Heart left ventricle (tissue), 16 donors: ENCODE measurements around the gene FAM193B. TPM values are rescaled to one million over a fixed set of nuclear protein-coding genes. Genes with fewer than 3 reads are reported as not detected.

Source experiments
- ATAC-seq, 4 donors: fragments of 200-7000 bp; cut with Tn5 transposase; one replicate each; pipeline ENCODE4 v1.9.1; 2020 to 2022; ENCODE audit warnings: moderate library complexity in 4 of 4, mild to moderate bottlenecking in 3 of 4, moderate number of reproducible peaks in 1 of 4
- DNase-seq, 5 donors: peaks; one replicate each; pipeline ENCODE4 v3.0.0-alpha.2; 2020
- H3K27ac ChIP-seq, 12 donors: fragments of 200-600 bp; sonication (generic) in 4 of 12; one replicate each; pipeline versions ENCODE4 v1.5.0 to v1.8.0; 2016 to 2022; ENCODE audit warnings: mild to moderate bottlenecking in 2 of 12
- H3K27me3 ChIP-seq, 9 donors: fragments of 200-600 bp; sonication (generic) in 2 of 9; one replicate each; pipeline versions ENCODE4 v1.5.1 to v1.8.0; 2016 to 2022; ENCODE audit warnings: mild to moderate bottlenecking in 3 of 9
- H3K36me3 ChIP-seq, 9 donors: fragments of 200-600 bp; sonication (generic) in 2 of 9; one replicate each; pipeline versions ENCODE4 v1.5.0 to v1.8.0; 2018 to 2022; ENCODE audit warnings: mild to moderate bottlenecking in 2 of 9
- H3K4me1 ChIP-seq, 12 donors: fragments of 200-600 bp; sonication (generic) in 4 of 12; one replicate each; pipeline versions ENCODE4 v1.5.0 to v1.8.0; 2016 to 2022; ENCODE audit warnings: mild to moderate bottlenecking in 3 of 12
- H3K4me3 ChIP-seq, 12 donors: fragments of 200-600 bp; sonication (generic) in 4 of 12; one replicate each; pipeline versions ENCODE4 v1.5.0 to v1.8.0; 2017 to 2022; ENCODE audit warnings: mild to moderate bottlenecking in 9 of 12, moderate library complexity in 4 of 12
- H3K9me3 ChIP-seq, 12 donors: fragments of 200-600 bp; sonication (generic) in 4 of 12; one replicate each; pipeline versions ENCODE4 v1.5.0 to v1.8.0; 2016 to 2022; ENCODE audit warnings: mild to moderate bottlenecking in 1 of 12
- CTCF ChIP-seq, 12 donors: fragments of 200-600 bp; sonication (generic) in 4 of 12; IDR thresholded peaks; one replicate each; pipeline versions ENCODE4 v1.5.0 to v1.8.0; 2018 to 2022; ENCODE audit warnings: antibody characterized with exemption in 12 of 12, mild to moderate bottlenecking in 5 of 12
- POLR2A ChIP-seq, 2 donors: fragments of 450-650 bp; IDR thresholded peaks; one replicate each; pipeline ENCODE4 v1.6.1; 2017; ENCODE audit warnings: antibody characterized with exemption in 2 of 2, mild to moderate bottlenecking in 2 of 2, moderate library complexity in 2 of 2
- WGBS, 4 donors: extraction: QIAGEN DNeasy Blood & Tissue Kit in 2 of 4; methylation state at CpG; one replicate each; pipeline versions ENCODE4 v1.1.5 to v1.1.7; 2013 to 2018; 5-methylcytosine and 5-hydroxymethylcytosine counted together
- intact Hi-C, 10 donors: fragments of 100-400 bp; cut with DNase I; formaldehyde crosslinking; loops; one replicate each; pipeline versions ENCODE4 v1.11.1 to v1.14.2; 2022
- polyA plus RNA-seq, 2 donors: library from polyadenylated mRNA; stranded (reverse); fragments of 200-250 nt; gene quantifications; one replicate each; pipeline ENCODE4 v1.2.3, GENCODE V29; 2013
- total RNA-seq, 9 donors: library from RNA; depleted of rRNA in 2 of 9; stranded (reverse); fragments of >200 nt in 2 of 9; fragmentation: NEBNext Ultra II Directional in 3 of 9; extraction: Animal tissue kit (Norgen Biotek cat#: 25700) in 3 of 9; gene quantifications; one replicate each; pipeline versions ENCODE4 v1.1.0 to v1.2.4, GENCODE V29; 2016 to 2023
- donor health status: ischemic (EF 13 %, LVEDD 7.1; RV severe dilation, severe dysfunction).
- donor health status: healthy with polysubstance abuse.
- donor health status: DM: no; HTN: yes; CAD: no.
- donor health status: DM: no; HTN: no; CAD: no.
- donor health status: ischemic (EF 25% LVEDD 6.9; RV normal size, moderate dysfunction).
- donor health status: ischemic (EF 25% LVEDD 5.7; RV mildly dilated, moderate dysfunction).
- donor health status: healthy.
- donor health status: DM: yes; HTN: yes; CAD: no.
- donor health status: ischemic (EF 35%, LVEDD 5.7; RV mildly dilated, moderate dysfunction).
- donor health status: nonischemic (EF 11% LVEDD 7.7; RV severe dilation, severe dysfunction).
- donor health status: DM: yes; HTN: yes; CAD: no.
- donor health status: PGD.
- donor health status: ischemic (EF 29% LVEDD 5.4; RV normal size, mild dysfunction).
- donor health status: nonischemic (EF 23%, LVEDD 6.1; RV moderate dilation, normal function).

Gene FAM193B
- total and polyA plus RNA-seq, 11 donors: 13.1 to 58.9 (median 20.2) TPM

- TF ChIP-seq POLR2A (IDR thresholded peaks at IDR 0.05): no peak
- TF ChIP-seq CTCF (IDR thresholded peaks at IDR 0.05): no peak
- Histone ChIP-seq H3K27ac (no peak overlapping the region), H3K36me3 (peaks cover 0 to 15% (median 0%) of the 10 kb centered on the region in 9 donors), H3K9me3 (no peaks in the 10 kb centered on the region), H3K4me3 (no peak overlapping the region), H3K27me3 (no peaks in the 10 kb centered on the region), H3K4me1 (peaks cover 6 to 54% (median 36%) of the 10 kb centered on the region in 12 donors)
- DNase-seq: no peak
- 81 to 88% (median 84%) methylated on average over 6 of the region's 6 CpGs for WGBS, 4 donors
- no peak for ATAC-seq
- intact Hi-C loops: loop anchor here in 9 of 10 donors (2.0 to 10.0 kb wide), 8 partner anchors 43 to 185 kb away; partner anchors contain the start of genes F12 (in 1 of the 9), MXD3 (in 1 of the 9) and PFN3 (in 1 of the 9)
These were observed 54.5 kb downstream of the FAM193B start for GRCh38 chr5:177499842-177500241.

GRCh38 chr5:177498013-177498787 lies 56.2 kb downstream of the FAM193B start:
- peak in 4 of 5 donors; percentile 57 to 85 (median 64) for DNase-seq
- intact Hi-C loops: loop anchor here in 4 of 10 donors (2.0 to 5.0 kb wide), 3 partner anchors 41 to 106 kb away; no protein-coding TSS in a partner anchor
- peaks cover 8 to 70% (median 52%) of the 10 kb centered on the region in 12 donors for H3K4me1 ChIP-seq

GRCh38 chr5:177497292-177498012 lies 56.9 kb downstream of the FAM193B start, which contains the start of gene PDLIM7:
TSS of gene PDLIM7 (minus strand) at chr5:177497604. CDS start at chr5:177496512, 1,092 bp downstream.
- peak within 1 kb of the TSS; percentile 68 to 96 (median 78) for H3K4me3 ChIP-seq
- peaks cover 0 to 22% (median 7%) of the 10 kb centered on the region in 9 donors for H3K36me3 ChIP-seq

More at GRCh38 chr5:177498013-177498787, 56.2 kb downstream of the FAM193B start:
- peak overlapping the region; percentile 25 to 96 (median 78) for H3K4me3 ChIP-seq
- TF ChIP-seq CTCF (IDR thresholded peaks at IDR 0.05) (peak in 1 of 12 donors; percentile 3), POLR2A (IDR thresholded peaks at IDR 0.05) (no peak)
- H3K9me3 ChIP-seq: no peaks in the 10 kb centered on the region
- H3K36me3 ChIP-seq: peaks cover 0 to 16% (median 0%) of the 10 kb centered on the region in 9 donors
- H3K27ac ChIP-seq: peak overlapping the region; percentile 27 to 98 (median 95)
- ATAC-seq: peak in 2 of 4 donors; percentile 1 to 12
- no peaks in the 10 kb centered on the region for H3K27me3 ChIP-seq
- WGBS, 4 donors: 7 to 14% (median 10%) methylated on average over 29 to 48 of the region's 48 CpGs

More at GRCh38 chr5:177497292-177498012, 56.9 kb downstream of the FAM193B start, which contains the start of gene PDLIM7:
- Histone ChIP-seq H3K27ac (peak within 1 kb of the TSS; percentile 73 to 98 (median 95)), H3K27me3 (no peaks in the 10 kb centered on the region), H3K9me3 (no peaks in the 10 kb centered on the region), H3K4me1 (peaks cover 8 to 74% (median 59%) of the 10 kb centered on the region in 12 donors)
- WGBS, 4 donors: 0 to 1% (median 1%) methylated on average over 15 to 73 of the region's 73 CpGs
- DNase-seq: peak; percentile 95 to 98 (median 97)
- peak; percentile 80 to 87 (median 84) for ATAC-seq
- TF ChIP-seq POLR2A (IDR thresholded peaks at IDR 0.05) (peak; percentile 77 to 98), CTCF (IDR thresholded peaks at IDR 0.05) (peak in 5 of 12 donors; percentile 14 to 39 (median 17))
- intact Hi-C loops: loop anchor here in 7 of 10 donors (1.0 to 5.0 kb wide), 7 partner anchors 19 to 105 kb away; partner anchors contain the start of gene GRK6 (in 1 of the 7)
